Head of caudate nucleus (tissue), 42 donors: ENCODE measurements around the gene XCL2.
"Not testable (repeated sequence)": the region's sequence is repeated elsewhere in the genome, so short reads cannot be mapped to it uniquely, and the experiment has no call there.

Experiments used
- DNase-seq, 42 donors: peaks; one replicate each; pipeline versions ENCODE4 v3.0.0 to v3.0.0-alpha.2; 2020 to 2021; ENCODE audit warnings: mixed read lengths in 7 of 42
- intact Hi-C: fragments of 100-400 bp; cut with DNase I; formaldehyde crosslinking; loops from one replicate; pipeline ENCODE4 v1.15.0; 2022

The XCL2 gene, protein sequence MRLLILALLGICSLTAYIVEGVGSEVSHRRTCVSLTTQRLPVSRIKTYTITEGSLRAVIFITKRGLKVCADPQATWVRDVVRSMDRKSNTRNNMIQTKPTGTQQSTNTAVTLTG

DNA sequence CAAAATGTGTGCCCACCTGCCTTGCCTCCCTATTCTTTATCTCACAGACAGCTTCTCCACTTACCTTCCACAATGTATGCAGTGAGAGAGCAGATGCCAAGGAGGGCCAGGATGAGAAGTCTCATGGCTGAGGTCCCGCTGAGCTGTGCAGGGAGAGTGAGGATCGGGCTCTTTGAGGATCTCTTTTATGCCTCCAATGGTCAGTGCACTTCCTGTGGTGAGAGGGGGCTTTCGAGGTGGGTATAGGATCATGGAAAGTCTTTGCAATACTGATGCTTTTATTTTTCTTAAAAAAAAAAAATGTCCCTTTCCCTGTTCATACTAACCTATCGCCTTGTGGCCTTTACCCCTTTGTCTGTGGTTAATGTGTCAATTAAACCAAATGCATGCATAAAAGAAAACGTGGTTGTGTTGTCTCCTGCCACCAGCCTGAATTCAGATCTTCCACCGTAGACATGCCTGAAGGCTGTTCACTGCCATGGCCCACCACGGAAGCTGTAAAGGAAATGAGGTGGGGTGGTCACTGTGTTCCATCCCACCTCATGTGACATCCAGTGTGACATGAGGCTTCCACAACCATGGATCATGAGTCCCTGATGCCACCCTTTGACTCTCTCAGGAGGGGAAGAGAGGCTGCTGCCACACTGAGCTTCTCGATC, at the start of gene XCL2:
TSS of gene XCL2 (minus strand) at position 158 of the 659 bp plus-strand sequence. CDS start at position 125, 33 bp downstream.
- DNase-seq, result not testable (repeated sequence)

DNA sequence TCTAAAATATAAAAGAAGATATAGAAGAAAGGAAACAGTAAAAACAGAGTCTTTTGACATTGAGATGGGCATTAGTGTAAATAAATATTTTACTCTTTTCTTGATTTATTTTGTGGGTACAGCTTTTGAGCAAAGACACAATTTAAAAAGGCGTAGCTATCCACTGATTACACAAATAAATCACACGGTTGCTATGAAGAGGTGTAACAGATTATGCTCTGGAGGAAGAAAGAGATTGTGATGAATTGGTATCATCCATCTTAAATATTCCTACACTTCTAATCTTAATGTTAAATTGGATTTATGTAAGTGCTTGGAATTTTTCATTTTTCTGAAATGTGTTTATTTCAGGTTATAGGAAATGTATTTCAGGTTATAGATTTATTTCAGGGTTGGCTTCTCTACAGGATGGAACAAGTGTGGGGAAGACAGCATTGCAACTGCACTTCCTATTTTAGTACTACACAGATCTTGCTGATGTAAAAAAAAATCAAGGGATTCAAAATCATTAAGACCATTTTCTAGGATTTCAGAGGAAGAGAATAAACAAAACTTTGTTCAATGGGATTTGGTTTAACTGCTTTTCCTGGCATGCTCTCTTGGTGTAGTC, 47.9 kb upstream of the XCL2 start:
- DNase-seq, result no peak
- intact Hi-C loops, result no loop called here

More for the DNA sequence above, at the start of gene XCL2:
- intact Hi-C loops, result not testable (repeated sequence)

DNA sequence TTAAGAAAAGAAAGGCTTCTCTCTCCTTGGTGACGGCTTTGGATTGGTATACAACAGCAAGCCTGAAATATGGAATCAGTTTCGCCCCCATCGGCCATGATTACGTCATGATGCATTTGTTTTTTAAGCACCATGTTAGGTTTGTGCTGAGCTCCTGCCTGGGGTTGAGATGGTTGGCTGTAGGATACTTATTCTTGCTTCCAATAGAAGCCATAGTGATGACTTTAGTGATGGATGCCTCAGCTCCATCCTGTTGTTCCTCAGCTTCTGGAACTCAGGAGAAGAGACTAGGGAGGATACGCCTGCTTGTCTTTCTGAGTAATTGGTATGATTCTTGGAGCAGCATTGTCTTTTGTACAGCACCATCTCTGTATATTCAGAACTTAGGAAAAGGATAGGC, 47.3 kb upstream of the XCL2 start:
- no peak for DNase-seq
- intact Hi-C loops, result no loop called here

DNA sequence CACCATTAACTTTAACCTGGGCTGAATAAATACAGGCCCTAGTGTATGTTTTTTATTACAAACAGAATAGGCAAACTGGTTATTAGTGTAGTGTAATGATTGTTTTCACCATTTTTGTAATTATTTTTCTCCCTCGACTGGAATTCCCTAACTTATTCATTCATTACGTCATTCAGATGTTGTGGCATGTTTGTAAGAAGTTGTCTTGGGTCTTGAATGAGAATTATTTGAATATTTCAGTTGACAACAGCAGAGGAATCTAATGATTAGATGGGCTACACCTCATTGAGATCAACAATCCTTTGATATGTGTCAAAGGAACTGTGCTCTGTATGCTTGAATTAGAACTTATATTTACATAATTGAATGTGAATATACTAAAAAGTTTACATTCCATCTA, 45.4 kb upstream of the XCL2 start:
- no peak for DNase-seq
- intact Hi-C loops, result no loop called here

DNA sequence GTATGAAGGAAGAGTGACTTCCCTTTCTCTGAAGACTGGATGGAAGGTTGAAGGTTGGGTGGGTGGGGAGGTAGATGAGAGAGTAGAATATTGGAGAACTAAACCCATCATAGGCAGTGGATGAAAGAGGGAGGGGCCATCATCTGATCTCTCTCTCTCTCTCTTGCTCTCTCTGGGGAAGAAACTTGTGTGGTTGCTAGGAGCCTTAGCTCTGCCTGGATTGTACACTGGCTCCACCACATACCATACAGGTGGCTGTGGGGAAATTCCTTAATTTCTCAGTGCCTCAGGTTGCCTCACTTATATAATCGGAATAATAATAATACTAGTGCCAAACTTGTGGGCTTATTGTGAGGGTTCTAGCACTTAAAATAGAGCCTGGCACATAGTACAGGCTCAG, 42.1 kb upstream of the XCL2 start:
- peak in 6 of 42 donors; percentile 13 to 52 (median 27) for DNase-seq
- intact Hi-C loops, result no loop called here

DNA sequence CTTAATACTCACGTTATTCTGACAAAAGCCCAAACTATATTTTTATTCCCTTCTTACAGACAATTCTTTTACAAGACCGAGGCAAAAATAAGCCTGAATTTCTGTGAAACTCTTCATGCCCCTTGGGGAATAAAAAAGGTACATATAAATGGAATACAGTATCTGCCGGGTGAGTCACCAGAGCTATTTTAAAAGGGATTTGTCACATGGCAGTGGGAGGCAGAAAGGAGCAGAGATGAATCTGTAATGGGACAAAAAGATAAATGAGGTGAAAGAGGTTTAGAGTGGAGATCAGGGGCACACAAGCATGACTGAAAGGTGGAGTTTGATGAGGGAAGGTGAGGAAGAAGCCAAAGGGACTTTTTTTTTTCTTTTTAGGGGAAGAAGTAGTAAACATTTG, 41.4 kb upstream of the XCL2 start:
- intact Hi-C loops, result no loop called here

DNA sequence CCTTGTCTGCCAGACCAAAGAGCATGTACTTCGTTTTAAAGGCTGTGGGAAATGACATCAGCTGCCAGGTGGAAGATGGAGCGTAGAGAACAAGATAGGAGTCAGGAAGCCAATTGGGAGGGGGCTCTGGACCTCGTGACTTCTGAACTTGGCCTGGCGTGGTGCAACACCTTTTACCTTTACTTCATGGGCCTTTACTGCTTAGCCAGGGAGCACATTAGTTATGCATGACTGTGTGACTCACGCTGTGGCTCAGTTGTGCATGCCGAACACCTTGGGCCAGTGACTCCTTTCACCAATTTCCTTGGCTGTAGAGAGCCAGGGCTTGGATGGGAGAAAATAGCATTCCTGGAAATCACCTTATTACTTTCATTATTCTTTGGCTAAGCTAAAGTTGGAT, 39.8 kb upstream of the XCL2 start:
- intact Hi-C loops, result no loop called here
- no peak for DNase-seq

More for the DNA sequence above, 41.4 kb upstream of the XCL2 start:
- peak in 37 of 42 donors; percentile 6 to 84 (median 50) for DNase-seq

DNA sequence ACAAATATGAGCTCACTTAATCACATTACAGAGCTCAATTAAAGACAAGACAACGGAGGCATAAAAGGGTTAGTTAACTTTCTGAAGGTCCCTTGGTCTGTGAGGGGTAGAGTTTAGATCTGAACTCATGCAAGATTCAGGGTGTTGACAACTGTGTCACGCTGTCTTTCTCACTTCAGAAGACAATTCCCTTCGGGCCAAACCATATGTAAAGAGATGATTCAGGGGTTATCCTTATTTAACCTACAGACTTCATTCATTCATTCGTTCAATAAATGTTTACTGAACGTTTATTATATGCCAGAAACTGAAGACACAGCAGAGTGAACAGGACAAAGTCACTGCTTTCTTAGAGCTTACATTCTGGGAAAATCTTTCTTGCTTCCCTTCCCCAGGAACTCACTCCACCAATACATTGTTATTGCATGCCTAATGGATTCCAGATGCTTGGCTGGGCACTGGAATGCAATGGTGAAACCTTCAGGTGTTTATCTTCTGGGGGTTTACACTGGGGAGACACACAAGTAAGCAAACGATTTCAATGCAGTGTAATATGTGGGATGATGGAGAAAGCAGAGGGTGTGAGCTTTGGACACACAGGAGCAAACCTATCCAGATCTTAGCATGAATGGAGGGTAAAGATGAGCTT, 39.0 kb upstream of the XCL2 start:
- intact Hi-C loops, result no loop called here
- DNase-seq, result no peak

DNA sequence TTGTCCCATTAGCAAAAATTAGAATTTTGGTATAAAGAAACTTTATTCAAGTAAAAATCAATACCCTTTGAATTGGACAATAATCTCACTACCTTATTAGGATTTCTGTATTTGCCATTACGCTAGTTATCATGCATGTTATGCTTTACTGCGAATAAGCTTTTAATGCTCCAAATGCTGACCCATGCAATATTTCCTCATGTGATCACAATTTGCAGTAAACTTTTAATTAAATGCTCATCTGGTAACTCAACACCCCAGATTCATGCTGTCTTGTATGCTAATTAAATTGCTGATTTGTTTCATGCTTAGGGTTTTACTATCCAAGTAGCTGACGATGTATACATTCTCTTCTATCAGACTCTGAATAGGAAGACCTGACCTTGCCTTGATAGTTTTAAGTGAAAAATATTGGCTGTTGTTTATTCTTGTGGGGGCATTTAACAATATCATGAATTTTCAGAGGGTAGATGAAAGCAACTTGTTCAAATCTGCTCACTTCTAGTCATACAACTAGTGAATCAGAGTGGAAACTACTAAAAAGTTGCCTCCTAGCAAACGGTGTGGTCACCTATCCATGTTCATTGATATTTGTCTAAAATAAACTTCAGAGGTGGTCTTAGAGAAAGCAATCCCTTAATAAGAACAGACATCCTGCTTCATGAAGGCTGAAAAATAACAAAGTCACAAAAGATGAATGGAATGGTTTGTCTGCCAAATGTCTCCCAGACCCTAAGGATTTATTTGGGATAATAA, 38.2 kb upstream of the XCL2 start:
- intact Hi-C loops, result no loop called here

DNA sequence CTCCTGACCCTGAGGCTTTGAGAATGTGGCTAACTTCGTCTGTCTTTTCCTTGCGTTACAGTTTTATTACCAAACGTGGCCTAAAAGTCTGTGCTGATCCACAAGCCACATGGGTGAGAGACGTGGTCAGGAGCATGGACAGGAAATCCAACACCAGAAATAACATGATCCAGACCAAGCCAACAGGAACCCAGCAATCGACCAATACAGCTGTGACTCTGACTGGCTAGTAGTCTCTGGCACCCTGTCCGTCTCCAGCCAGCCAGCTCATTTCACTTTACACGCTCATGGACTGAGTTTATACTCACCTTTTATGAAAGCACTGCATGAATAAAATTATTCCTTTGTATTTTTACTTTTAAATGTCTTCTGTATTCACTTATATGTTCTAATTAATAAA, 37.2 kb upstream of the XCL2 start:
- intact Hi-C loops, result not testable (repeated sequence)

More for the DNA sequence above, 38.2 kb upstream of the XCL2 start:
- DNase-seq, result no peak

DNA sequence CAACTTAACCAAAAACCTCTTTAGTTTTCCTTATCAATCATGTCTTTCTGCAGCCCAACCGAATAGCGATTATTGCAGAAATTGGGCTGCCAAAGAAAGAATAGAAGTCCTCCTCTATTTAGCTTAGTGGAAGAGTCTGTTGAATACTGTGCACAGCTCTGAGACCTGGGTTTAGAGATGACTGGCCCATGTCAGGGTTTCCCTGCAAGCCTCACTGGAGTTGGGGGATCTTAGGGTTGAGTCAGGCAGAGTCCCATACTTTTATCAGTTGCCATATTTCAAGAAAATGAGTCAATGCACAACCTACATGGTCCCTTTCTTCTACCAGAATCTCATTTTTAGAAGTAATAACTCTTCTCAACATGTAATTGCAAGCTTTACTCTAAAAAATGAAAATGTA, 36.5 kb upstream of the XCL2 start:
- DNase-seq, intact Hi-C loops: not testable (repeated sequence)

More for the DNA sequence above, 37.2 kb upstream of the XCL2 start:
- peak in 3 of 42 donors; percentile 6 to 23 (median 8) for DNase-seq

DNA sequence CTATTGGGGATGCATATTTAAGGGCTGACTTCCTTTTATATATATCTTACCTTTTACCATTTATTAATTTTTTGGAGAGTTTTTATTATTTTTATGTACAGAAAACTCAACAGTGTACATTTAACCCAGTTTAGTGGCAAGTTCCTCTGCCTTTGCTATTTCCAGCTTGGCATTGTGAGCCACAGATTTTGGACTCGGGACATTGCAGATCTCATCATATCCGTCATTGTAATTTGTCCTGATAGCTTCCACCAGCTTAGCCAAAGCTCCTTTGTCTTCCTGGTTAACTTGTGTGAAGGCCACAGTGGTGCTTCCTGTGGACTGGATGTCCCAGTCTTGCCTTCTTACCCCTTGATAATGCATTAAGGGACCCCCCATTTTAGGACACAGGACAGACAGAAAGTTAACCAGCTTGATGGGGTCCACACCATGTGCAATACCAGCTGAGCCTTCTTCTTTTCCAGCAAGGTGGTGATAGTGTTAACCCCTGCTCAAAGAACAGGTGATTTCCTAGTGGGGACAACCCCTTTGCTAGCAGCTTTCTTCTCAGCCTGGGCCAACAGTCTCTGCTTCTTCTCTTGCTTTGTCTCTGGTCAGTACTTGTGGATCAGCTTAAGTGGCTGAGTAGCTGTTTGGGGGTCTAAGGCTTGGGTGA, 34.9 kb upstream of the XCL2 start:
- intact Hi-C loops, result loop anchor here (10.0 kb wide), 1 partner anchor 134 kb away; no protein-coding TSS in a partner anchor
- DNase-seq, result not testable (repeated sequence)

DNA sequence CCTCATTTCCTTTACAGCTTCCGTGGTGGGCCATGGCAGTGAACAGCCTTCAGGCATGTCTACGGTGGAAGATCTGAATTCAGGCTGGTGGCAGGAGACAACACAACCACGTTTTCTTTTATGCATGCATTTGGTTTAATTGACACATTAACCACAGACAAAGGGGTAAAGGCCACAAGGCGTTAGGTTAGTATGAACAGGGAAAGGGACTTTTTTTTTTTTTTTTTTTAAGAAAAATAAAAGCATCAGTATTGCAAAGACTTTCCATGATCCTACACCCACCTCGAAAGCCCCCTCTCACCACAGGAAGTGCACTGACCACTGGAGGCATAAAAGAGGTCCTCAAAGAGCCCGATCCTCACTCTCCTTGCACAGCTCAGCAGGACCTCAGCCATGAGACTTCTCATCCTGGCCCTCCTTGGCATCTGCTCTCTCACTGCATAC, 32.5 kb upstream of the XCL2 start, which contains the start of gene XCL1:
TSS of gene XCL1 (plus strand) at position 361 of the 444 bp plus-strand sequence. CDS start at position 394, 33 bp downstream.
- not testable (repeated sequence) for DNase-seq
- intact Hi-C loops, result loop anchor here (10.0 kb wide), 1 partner anchor 131 kb away; no protein-coding TSS in a partner anchor

DNA sequence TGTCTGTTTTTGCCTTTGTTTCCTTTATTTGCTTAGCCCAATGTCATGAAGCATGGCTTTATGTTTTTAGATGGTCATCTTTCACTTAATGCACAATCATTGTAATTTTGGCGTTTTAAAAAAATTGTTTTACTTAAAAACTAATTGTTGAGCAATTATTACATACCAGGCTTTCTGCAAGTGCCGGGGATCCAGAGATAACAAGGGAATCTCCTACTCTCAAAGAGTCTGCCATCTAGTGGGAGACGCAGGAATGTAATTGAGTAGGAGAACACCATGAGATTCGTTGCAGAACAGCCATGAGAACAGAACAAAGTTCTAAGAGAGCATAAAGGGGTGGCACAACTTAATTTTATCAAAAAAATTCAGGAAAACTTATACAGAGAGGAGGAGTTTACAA, 30.4 kb upstream of the XCL2 start:
- intact Hi-C loops, result loop anchor here (10.0 kb wide), 1 partner anchor 129 kb away; no protein-coding TSS in a partner anchor
- peak in 12 of 42 donors; percentile 5 to 70 (median 22) for DNase-seq

DNA sequence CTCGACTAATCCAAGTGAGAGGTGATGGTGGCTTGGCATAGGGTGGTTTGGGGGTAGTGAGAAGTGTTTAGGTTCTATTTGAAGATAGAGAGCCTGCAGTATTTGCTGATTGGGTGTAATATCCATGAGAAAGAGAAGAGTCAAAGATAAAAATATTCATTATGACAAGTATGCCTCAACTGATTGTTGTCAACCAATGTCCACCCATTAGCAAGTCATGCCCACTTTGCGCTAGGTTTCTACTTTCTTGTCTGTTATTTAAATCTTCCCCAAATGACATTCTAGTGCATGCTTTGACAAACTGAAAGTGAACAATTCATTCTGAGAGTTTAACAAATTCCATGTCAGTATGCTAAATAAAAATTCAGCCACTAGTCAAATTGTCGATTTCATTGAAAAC, 28.8 kb upstream of the XCL2 start:
- DNase-seq, result no peak
- intact Hi-C loops, result loop anchor here (10.0 kb wide), 1 partner anchor 128 kb away; no protein-coding TSS in a partner anchor

DNA sequence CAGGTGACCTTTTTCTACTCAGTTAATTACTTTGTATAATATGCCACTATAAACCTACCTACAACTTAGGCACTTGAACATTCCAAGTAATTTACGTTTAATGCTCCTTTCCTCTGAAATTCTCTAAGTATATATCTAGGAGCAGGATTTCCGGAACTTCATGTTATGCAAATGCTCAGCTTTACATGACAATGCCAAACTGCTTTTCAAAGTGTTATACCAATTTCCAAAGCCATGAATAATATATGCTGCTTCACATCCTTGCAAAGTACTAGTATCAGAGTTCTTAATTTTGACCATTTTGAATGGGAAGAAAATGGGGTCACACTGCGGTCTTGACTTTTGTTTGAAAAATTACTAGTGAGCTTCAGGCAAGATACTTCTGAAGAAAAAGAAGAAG, 26.9 kb upstream of the XCL2 start:
- intact Hi-C loops, result loop anchor here (10.0 kb wide), 1 partner anchor 126 kb away; no protein-coding TSS in a partner anchor
- no peak for DNase-seq

DNA sequence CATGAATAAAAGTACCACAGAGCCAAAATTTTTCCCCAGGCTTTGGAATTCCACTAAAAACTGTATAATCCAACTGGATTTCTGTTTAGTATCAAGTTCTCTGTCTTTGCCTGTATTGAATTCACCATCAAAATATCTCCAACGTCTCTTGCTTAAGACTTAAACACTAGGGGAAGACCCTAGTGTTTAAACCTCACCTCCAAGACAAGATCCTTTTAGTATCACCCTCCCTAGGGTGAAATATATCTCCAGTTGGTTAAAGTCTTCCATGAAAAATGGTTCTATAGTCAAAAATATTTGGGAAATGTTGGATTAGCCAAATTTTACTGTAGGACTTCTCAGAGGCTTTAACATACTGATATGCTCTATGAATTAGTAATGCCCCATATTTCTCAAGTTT, 24.5 kb upstream of the XCL2 start:
- intact Hi-C loops, result no loop called here
- no peak for DNase-seq

DNA sequence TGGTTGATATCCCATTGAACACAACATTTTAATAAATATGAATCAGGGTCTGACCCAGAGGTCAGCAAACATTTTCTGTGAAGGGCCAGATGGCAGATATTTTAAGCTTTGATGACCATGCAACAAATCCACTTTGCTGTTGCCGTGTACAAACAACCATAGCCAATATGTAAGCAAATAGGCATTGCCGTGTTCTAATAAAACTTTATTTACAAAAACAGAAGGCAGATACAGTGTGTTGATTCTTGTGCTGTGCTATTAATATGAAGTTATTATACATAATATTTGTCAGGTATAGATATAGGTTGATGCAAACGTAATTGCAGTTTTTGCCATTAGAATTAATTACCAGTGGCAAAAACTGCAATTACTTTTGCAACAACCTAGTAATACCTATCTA, 23.8 kb upstream of the XCL2 start:
- DNase-seq, result no peak
- intact Hi-C loops, result no loop called here
